Ammon's horn (tissue), 1 donor: Measurements from ENCODE around the gene DDI2.
"Not testable (repeated sequence)": the region's sequence is repeated elsewhere in the genome, so short reads cannot be mapped to it uniquely, and the experiment has no call there.

Source experiments
- DNase-seq: peaks from one replicate; pipeline ENCODE4 v3.0.0-alpha.2; 2016; ENCODE audit warnings: low spot score

The DDI2 gene

DNA sequence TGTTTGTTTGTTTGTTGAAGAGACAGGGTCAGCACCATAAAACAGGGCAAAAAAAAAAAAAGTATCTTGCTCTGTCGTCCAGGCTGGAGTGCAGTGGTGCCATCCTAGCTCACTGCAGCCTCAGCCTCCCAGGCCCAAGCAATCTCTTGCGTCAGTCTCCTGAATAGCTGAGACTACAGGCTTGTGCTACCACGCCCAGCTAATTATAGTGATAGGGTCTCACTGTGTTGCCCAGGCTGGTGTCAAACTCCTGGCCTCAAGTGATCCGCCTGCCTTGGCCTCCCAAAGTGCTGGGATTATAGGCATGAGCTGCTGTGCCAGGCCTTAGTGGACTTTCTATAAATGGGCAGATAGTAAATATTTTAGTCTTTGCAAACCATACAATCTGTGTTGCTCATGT lies 19.2 kb downstream of the DDI2 start:
- DNase-seq: no peak

DNA sequence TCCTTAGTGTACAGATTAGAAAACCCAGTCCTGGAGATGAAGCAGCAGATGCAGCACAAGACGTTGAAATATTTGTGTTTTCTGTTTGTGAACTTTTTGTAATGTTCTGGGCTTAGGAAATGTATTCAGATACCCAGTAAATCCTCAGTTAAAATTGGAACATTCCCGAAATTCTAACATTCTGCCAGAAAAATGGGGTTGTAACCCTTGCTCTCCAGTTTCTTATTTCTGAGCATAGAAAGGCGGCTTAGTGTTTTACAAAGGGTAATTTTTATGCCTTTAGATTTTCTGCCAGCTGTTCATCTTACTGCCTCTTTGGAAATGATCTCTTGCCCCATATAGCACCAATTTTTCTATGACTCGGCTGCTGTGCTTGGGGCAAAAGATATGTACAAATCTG lies 20.6 kb downstream of the DDI2 start:
- no peak for DNase-seq

DNA sequence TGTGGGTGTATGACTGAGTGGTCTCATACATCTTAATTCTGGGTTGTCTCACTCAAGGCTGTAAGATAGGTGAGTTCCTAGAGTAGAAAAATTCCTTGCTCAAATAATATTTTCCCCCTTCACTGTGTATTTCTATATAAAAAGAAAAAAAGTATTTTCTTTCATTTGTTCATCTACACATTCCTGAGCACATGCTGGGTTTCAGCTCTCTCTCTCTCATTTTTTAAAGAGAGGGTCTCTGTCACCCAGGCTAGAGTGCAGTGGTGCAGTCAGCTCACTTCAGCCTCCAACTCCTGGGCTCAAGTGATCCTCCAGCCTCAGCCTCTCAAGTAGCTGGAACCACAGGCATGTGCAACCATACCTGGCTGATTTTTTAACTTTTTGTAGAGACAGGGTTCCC lies 22.0 kb downstream of the DDI2 start:
- DNase-seq: no peak

DNA sequence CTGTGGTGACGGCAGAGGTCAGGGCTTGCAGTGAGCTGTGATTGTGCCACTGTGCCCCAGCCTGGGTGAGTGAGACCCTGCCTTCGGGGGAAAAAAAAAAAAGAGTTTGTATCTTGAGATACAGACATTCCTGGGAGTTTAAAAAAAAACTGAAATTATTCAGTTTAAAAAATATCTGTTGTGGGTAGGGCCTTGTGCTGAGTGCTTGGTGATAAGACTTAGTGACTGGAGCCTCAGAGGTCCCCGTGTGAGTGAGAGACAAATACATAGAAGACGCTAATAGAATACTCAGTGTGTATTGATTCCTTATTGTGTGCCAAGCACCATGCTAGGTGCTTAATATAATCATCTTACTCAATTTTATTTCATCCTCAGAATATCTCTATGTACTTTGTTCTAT lies 22.7 kb downstream of the DDI2 start:
- DNase-seq: no peak

DNA sequence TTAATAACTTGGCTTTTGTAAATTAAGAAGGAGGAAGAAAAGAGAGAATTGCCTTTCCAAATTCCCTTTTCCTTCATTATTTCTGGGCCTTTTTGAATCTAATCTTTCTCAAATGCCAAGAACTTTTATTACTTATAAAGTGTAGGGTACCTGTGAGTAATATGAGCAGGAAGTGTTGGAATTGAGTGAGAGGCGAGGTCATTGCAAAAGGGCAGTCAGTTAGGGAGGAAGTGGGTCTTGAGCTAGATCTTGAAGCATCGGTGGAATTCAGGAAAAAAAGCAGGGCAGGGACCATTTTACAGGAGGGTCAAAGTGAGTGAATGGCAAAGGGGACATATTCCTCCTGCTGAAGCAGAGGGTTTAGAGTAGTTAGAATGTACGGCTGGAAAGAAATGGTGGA lies 23.4 kb downstream of the DDI2 start:
- no peak for DNase-seq

DNA sequence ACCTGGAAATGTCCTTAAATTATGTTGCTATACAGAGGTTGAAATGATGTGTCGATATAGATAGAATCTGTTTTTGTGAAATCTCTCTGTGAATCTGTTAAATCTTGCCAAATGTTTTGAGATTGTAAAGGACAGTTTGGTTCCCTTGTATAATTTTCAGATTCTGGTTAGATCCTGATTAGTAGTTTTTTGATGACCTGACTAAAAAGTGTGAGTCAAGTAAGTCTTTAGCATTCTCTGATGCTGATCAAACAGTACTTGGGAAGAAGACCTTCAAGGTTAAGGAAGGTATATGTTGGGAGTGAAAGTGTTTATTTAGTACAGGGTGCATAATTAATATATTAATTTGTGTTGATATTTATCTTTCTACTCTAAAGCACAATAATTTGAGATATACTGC lies 32.7 kb downstream of the DDI2 start:
- no peak for DNase-seq

DNA sequence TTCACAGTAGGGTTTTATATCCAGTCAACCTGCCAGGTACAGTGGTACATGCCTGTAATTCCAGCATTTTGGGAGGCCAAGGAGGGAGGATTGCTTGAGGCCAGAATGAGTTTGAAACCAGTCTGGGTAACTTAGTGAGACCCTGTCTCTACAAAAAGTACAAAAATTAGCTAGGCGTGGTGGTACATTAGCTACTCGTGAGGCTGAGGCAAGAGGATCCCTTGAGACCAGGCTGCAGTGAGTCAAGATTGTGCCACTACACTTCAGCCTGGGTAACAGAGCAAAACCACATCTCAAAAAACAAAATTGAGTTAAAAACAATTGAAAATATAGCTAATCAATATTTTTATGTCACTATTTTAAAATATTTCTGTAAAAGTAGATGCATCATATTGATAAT lies 33.2 kb downstream of the DDI2 start:
- DNase-seq: no peak

DNA sequence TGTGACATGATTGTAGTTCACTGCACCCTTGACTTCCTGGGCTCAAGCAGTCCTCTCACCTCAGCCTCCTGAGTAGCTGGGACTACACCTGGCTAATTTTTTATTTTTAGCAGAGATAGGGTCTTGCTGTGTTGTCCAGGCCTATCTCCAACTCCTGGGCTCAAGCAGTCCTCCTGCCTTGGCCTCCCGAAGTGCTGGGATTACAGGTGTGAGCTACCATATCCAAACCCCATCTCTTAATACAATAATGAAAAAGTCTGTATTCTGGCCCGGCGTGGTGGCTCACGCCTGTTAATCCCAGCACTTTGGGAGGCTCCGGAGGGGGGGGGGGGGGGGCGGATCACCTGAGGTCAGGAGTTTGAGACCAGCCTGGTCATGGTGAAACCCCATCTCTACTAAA lies 34.9 kb downstream of the DDI2 start:
- DNase-seq: not testable (repeated sequence)

DNA sequence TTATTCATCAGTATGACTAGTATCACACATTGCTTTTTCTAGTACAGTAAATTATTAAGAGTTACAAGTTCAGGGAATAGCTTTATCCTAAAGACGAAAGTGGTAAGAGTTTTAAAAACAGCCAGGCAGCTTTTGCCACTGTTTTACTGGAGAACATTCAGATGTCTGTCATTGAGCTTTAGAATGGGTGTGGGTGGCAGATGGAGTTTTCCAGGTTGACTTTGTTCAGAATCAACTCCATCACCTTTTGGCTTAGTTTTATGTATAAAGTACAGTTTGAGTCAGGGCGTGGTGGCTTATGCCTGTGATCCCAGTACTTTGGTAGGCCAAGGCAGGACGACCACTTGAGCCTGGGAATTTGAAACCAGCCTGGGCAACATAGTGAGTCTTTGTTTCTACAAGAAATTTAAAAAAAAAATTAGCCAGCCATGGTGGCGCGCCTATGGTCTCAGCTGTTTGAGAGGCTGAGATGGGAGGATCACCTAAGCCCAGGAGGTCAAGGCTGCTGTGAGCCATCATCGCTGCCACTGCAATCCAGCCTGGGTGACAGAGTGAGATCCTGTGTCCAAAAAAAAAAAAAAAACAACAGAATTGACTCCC lies 36.9 kb downstream of the DDI2 start:
- DNase-seq: no peak

DNA sequence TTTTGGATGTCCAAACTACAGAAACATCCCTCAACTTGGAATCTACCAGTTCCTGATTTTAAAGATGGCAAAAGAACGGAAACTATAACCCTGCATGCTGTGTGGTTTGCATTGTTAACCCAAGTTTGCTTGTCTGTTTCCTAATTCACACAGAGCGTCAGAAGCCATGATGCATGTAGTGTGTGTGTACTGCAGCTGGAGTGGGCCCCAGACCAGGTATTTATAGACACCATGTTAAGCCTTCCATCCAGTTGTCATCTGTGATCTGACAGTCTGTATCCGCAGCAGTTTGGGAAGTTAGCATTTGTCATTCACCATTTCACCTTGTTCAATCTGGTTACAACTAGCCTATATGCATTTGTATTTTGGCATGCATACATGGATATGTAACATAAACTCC lies 39.2 kb downstream of the DDI2 start:
- no peak for DNase-seq

DNA sequence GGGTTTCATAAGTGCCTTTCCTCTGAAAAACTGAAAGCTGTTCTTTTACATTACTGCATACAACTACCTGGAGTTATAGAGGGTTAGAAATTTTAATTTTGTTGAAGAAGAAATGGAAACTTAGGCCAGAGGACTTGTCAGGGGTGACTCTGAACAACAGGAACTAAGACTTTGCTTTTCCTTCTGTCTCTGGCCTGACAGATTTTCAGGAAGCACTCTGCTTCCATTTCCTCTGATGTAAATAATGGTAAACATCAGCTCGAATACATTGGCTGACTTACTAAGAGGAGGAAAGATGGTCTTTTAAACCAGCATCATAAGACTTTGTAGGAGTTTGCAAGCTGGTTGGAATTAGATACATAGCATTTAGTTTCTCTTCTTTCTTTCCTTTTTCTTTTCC lies 39.8 kb downstream of the DDI2 start:
- no peak for DNase-seq

DNA sequence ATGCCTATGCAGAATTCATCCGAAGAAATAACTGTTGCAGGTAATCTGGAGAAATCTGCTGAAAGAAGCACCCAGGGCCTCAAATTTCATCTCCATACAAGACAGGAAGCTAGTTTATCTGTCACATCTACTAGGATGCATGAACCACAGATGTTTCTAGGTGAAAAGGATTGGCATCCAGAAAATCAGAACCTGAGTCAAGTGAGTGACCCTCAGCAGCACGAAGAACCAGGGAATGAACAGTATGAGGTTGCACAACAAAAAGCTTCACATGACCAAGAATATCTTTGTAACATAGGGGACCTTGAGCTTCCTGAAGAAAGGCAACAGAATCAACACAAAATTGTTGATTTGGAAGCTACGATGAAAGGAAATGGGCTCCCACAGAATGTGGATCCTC lies 42.9 kb downstream of the DDI2 start:
- DNase-seq: no peak

DNA sequence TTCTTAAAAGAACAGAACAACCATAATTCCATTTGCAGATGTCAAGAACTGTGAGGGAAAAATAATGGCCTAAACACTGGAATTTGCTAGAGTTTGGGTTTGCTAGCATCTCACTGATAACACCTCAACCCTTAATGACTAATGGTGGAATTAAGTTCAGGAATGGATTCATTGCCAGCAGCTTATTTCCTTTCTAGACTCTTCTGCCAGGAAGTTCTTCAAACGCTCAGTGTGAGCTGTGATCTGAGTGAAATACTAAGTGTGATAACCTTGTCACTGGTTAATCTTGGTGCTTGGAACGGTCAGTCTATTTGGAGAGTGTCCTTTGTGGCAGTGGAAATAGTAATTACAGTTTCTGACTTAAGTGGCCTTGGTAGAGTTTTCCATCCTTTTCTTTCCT lies 45.2 kb downstream of the DDI2 start:
- DNase-seq: no peak

DNA sequence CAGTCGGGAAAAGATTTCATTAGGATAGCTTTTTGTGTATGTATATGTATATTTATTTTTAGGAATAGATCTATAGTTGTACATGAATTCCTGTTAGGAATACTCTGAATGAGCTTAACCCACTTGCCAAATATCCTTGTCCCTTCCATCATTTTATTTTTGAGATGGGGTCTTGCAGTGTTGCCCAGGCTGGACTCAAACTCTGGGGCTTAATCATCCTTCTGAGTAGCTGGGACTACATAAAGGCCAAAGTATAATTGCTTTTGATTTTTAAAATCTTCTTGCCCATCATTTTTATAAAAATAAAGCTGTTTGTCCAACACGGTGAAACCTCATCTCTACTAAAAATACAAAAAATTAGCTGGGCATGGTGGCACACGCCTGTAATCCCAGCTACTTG lies 46.7 kb downstream of the DDI2 start:
- no peak for DNase-seq

DNA sequence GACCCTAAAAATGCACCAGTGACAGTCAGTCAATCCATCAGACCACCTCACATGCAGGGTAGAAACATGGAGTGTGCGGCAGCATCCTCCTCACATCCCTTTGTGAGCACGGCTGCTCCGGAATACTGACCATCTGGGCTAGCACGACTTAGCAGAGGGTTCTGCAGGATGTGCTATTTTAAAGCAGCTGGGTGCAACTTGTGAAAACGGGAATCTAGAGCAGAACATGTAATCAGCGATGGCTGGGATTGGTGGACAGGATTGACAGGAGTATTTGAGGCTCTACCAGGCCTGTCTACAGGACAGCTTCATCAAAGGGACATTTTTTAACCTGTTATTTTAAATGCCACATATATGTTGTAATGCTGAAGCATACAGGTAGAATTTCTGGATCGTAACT lies 50.1 kb downstream of the DDI2 start:
- DNase-seq: peak; percentile 31

DNA sequence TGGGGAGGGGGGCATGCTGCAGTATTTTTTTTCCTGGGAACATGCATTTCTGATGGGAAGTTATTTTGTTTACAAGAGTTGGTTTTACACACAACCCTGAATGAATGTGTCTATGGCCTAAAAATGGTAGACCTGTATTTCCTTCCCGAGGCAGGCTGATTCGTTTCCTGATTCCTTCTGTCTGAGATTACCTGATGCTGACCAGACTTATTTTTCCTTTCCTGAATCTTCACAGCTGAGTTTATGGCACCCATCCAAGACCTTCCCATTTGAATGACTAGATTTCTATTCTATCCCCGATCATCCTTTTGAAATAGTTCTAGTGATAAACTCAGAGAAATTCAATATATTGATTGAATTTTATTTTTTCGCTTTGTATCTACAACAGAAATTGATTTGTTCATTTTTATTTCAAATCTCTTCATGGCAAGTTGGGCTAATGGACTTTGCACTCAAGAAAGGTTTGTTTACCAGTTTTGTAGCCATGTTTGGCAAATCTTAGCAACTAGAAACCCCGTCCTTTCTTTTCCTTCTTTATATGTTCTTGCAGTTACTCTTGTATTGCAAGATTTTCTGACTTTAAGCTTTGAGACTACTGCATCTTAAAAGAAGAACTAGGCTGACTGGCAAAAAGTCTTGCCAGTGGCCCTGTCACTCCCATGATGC lies 51.0 kb downstream of the DDI2 start:
- no peak for DNase-seq

DNA sequence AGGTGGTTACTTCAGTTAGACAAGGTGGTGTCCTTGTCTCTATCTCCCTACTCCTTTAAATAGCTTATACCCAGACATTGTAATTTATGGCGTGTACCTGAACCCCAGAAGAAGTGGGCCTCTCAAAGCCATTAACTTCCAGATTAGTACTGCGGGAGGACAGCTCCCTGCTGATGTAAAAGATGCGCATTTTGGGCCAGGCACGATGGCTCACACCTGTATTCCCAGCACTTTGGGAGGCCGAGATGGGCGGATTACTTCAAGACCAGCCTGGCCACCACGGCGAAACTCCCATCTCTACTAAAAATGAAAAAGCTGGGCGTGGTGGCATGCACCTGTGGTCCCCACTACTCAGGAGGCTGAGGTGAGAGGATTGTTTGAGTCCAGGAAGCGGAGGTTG lies 51.8 kb downstream of the DDI2 start:
- no peak for DNase-seq

DNA sequence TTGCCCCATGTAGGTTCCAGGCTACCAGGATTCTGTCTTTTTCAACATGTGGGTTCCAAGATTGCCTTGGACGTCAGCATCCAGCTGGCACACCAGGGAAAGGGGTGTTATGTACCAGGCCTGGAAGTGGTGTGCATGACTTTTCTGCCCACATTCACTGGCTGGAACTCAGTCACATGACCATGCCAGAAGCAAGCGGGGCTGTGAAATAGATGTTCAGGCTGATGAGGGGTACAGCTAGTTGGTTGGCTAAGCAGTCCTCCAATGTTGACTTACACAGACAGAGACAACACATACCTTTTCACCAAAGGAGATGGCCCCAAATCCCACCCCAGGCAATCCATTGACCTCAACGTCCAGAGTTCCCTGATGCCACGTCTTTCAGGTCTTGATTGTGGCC lies 52.6 kb downstream of the DDI2 start:
- DNase-seq: no peak

DNA sequence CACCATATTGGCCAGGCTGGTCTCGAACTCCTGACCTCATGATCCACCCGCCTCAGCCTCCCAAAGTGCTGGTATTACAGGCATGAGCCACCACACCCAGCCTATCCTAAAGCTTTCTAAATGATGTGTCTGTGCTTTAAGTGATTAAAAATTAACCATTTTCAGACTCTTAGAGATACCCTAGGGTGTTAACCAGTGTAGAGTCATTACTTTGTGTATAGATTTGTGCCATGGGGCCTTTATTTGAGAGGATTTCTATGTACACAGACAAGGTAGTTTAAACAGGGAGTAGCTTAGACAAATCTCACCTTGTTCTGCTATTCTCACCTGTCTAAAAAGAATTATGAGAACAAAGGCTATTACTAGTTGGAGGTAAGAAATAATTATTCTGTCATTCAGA lies 54.2 kb downstream of the DDI2 start:
- no peak for DNase-seq

DNA sequence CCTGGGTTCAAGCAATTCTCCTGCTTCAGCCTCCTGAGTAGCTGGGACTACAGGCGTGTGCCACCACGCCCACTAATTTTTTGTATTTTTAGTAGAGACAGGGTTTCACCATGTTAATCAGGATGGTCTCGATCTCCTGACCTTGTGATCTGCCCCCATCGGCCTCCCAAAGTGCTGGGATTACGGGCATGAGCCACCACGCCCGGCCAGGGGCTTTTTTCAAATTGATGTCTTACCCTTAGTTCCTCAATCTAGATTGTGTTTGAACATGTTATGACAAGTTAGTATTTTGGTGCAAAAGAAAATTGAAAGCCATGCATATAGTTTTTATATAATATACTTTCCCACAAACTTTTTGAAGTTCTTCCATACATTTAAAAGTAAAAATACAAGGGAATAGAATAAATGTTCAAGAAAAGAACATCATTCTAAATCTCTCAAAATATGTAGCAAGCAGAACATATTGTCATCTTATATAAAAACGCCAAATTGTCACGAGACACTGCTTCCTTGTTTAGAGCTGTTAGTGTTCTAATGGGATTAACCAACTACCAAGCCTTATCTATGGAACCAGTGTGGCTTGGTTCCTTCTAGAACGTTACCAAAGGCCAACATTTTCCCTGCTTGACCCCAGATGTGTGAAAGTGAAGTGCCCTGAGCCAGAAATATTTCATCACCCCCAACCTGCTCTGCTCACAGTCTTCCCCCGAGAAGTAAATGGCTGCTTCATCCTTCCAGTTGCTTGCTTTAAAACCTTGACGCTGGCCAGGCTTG lies 57.3 kb downstream of the DDI2 start:
- DNase-seq: no peak

DNA sequence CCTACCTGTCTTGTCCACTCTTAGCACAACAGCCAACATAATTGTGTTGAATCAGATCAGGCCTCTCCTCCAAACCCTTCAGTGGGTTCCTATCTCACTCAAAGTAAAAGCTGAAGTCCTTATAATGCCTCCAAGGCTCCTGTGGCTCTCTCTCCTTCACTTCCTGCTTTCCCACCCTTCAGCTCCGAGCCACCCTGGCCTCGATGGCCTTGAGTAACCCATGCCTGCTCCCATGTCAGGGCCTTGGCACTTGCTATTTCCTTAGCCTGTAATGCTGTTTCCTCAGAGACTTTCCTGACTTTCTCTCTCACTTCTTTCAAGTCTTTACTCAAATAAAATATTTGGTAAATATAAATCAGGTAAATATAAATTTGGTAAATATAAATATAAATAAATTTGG lies 58.8 kb downstream of the DDI2 start:
- no peak for DNase-seq

DNA sequence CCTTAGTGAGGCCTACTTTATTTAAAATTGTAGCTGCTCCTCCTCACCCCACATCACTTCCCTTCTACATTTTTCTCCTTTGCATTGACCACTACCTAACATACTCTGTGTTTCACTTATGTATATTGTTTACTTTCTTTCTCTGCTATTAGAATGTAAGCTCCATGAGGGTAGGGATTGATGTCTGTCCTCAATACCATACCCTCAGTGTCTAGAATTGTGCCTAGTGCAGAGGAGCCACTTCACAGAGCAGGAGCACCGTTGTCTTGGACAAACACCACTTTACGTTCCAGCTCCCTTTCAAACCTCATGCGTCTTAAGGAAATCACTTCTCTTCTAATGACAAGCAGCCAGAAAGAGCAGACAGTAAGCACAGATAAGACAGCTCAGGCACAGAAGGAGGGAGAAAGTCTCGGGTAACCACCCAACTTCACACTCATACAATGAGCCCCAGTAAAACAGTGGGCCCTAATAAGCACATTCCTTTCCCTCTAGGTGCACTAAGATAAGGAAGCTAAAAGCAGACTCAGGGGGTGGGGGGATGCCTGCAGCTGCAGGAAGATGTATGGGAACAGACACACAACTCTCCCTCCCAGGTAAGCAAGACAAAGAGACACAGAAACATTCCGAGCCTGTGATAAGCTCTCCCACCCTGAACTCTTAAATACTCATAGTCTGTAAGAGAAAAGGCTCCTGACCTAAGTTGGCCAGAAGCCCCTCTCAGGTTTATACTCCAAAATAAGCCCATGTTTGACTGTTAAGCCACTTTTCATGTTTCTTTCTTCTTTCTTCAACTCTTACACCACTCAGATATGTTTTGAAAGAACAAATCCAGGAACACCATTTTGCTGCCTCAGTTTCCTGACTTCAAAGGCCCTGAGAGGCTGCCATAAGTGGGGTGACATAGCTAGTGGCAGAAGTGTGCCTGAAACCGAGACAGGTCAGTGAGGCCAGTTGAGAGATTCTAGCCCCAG lies 59.7 kb downstream of the DDI2 start:
- no peak for DNase-seq
